Activated T-cell treated with anti-CD3 and anti-CD28 coated beads for 4 hours (primary cell): ENCODE data around the gene MPO.

Experiments used
- DNase-seq: peaks from one replicate; pipeline ENCODE4 v3.0.0-alpha.2; 2020

The MPO gene

GRCh38 chr17:58306131-58306951 lies 25.6 kb upstream of the MPO start:
- DNase-seq: no peak

GRCh38 chr17:58305626-58306025 lies 24.9 kb upstream of the MPO start:
- DNase-seq: no peak

- no peak for DNase-seq
These were observed 24.2 kb upstream of the MPO start for GRCh38 chr17:58304750-58305486.

GRCh38 chr17:58303971-58304749 lies 23.4 kb upstream of the MPO start:
- DNase-seq: peak; percentile 39

GRCh38 chr17:58302919-58303585 lies 22.3 kb upstream of the MPO start:
- DNase-seq: no peak

- DNase-seq: no peak
These were observed 21.6 kb upstream of the MPO start for GRCh38 chr17:58302171-58302918.

GRCh38 chr17:58301504-58302150 lies 20.9 kb upstream of the MPO start:
- DNase-seq: no peak

GRCh38 chr17:58300336-58300735 lies 19.6 kb upstream of the MPO start:
- DNase-seq: no peak

- no peak for DNase-seq
These were observed 13.3 kb upstream of the MPO start for GRCh38 chr17:58294034-58294433.

- no peak for DNase-seq
These were observed 10.5 kb upstream of the MPO start for GRCh38 chr17:58291246-58291645.

GRCh38 chr17:58289869-58290268 lies 9.1 kb upstream of the MPO start:
- no peak for DNase-seq

GRCh38 chr17:58285422-58285810 lies 4.7 kb upstream of the MPO start:
- DNase-seq: no peak

- no peak for DNase-seq
These were observed 4.1 kb upstream of the MPO start for GRCh38 chr17:58284613-58285421.

- DNase-seq: no peak
These were observed 3.2 kb upstream of the MPO start for GRCh38 chr17:58283674-58284612.

GRCh38 chr17:58282442-58282841 lies 1.7 kb upstream of the MPO start:
- no peak for DNase-seq

GRCh38 chr17:58281511-58282011 lies 826 bp upstream of the MPO start:
- DNase-seq: no peak

GRCh38 chr17:58279736-58280479 lies 827 bp downstream of the MPO start:
- DNase-seq: no peak

GRCh38 chr17:58279016-58279711 lies 1.6 kb downstream of the MPO start:
- no peak for DNase-seq
